HepG2 (cell line): ENCODE data around the gene AIF1. TPM values are rescaled to one million over a fixed set of nuclear protein-coding genes. Genes with fewer than 3 reads are reported as not detected.
A peak's percentile ranks its signal among the peaks of the same experiment; 100 is the strongest.

Source experiments
- AGO1 ChIP-seq: fragments of 200-400 bp; formaldehyde crosslinking; IDR thresholded peaks from 2 replicates; pipeline ENCODE4 v1.6.1; 2017; ENCODE audit warnings: mild to moderate bottlenecking, low read depth, low read length, moderate library complexity; ENCODE audit not compliant: poor library complexity, severe bottlenecking
- BRCA1 ChIP-seq: sonication (generic); formaldehyde crosslinking; IDR thresholded peaks from 2 replicates; pipeline ENCODE4 v1.4.0; 2020; ENCODE audit warnings: missing genetic modification reagents
- GTF2F1 ChIP-seq: fragments of 150-350 bp; IDR thresholded peaks from 2 replicates; pipeline ENCODE4 v1.6.1; 2014; ENCODE audit warnings: low read length
- NCOA5 ChIP-seq: sonication (generic); formaldehyde crosslinking; IDR thresholded peaks from 2 replicates; pipeline ENCODE4 v1.4.0; 2020; ENCODE audit warnings: missing genetic modification reagents
- NFATC3 ChIP-seq: sonication (generic); formaldehyde crosslinking; IDR thresholded peaks from 2 replicates; pipeline ENCODE4 v1.5.1; 2020; ENCODE audit warnings: mild to moderate bottlenecking, missing genetic modification reagents
- PHF20 ChIP-seq: sonication (generic); formaldehyde crosslinking; IDR thresholded peaks from 2 replicates; pipeline ENCODE4 v1.5.0; 2020; ENCODE audit warnings: mild to moderate bottlenecking, missing genetic modification reagents
- RFX3 ChIP-seq: IDR thresholded peaks from 2 replicates; pipeline ENCODE4 v1.6.1; 2016; ENCODE audit warnings: missing biosample characterization, missing genetic modification reagents
- RFXANK ChIP-seq: IDR thresholded peaks from 2 replicates; pipeline ENCODE4 v1.6.1; 2016
- RNF2 ChIP-seq: fragments of 450-650 bp; conservative IDR thresholded peaks from 2 replicates; pipeline ENCODE4 v1.6.1; 2016; ENCODE audit warnings: low read depth
- ZNF672 ChIP-seq: sonication (generic); formaldehyde crosslinking; IDR thresholded peaks from 2 replicates; pipeline ENCODE4 v1.8.1; 2022; ENCODE audit warnings: missing genetic modification reagents
- ZNF746 ChIP-seq: sonication (generic); formaldehyde crosslinking; IDR thresholded peaks from 2 replicates; pipeline ENCODE4 v1.8.0; 2022; ENCODE audit warnings: mild to moderate bottlenecking, missing genetic modification reagents
- ZNF782 ChIP-seq: sonication (generic); formaldehyde crosslinking; IDR thresholded peaks from 2 replicates; pipeline ENCODE4 v1.4.0; 2020; ENCODE audit warnings: missing genetic modification reagents, mild to moderate bottlenecking, borderline replicate concordance
- ZNF790 ChIP-seq: sonication (generic); formaldehyde crosslinking; IDR thresholded peaks from 2 replicates; pipeline ENCODE4 v1.8.0; 2022; ENCODE audit warnings: missing genetic modification reagents, mild to moderate bottlenecking, borderline replicate concordance
- polyA plus RNA-seq, 8 experiments: library from polyadenylated mRNA; depleted of rRNA in 3 of 8; stranded (reverse) in 7 of 8; unstranded in 1 of 8; fragments of >200 nt; fragmentation: Illumina TruSeq in 4 of 8; extraction: Trizol in 4 of 8; gene quantifications; 2 replicates each; pipeline versions ENCODE4 v1.2.1 to v1.2.3, GENCODE V29; 2011 to 2016; ENCODE audit warnings: low read depth in 4 of 8, missing spikeins in 1 of 8, mixed read lengths in 1 of 8; ENCODE audit not compliant: insufficient read depth in 1 of 8
- total RNA-seq, 5 experiments: library from RNA; depleted of rRNA; stranded (reverse); fragments of >200 nt; fragmentation: Illumina TruSeq; extraction: Trizol; gene quantifications; 2 replicates each; pipeline ENCODE4 v1.2.3, GENCODE V29; 2016; ENCODE audit warnings: low read depth in 1 of 5
- TF ChIP-seq, protein P1 (sequence below): IDR thresholded peaks from 2 replicates; pipeline ENCODE4 v1.6.1; 2016; ENCODE audit warnings: low read depth
- TF ChIP-seq, protein P2 (sequence below): sonication (generic); formaldehyde crosslinking; IDR thresholded peaks from 2 replicates; pipeline ENCODE4 v1.5.1; 2020; ENCODE audit warnings: mild to moderate bottlenecking, missing genetic modification reagents, moderate library complexity
- TF ChIP-seq, protein P3 (sequence below): sonication (generic); formaldehyde crosslinking; IDR thresholded peaks from 2 replicates; pipeline ENCODE4 v1.5.0; 2020; ENCODE audit warnings: mild to moderate bottlenecking, missing genetic modification reagents, borderline replicate concordance
- TF ChIP-seq, protein P4 (sequence below): sonication (generic); formaldehyde crosslinking; IDR thresholded peaks from 2 replicates; pipeline ENCODE4 v1.4.0; 2020; ENCODE audit warnings: mild to moderate bottlenecking, missing genetic modification reagents
- TF ChIP-seq, protein P5 (sequence below): IDR thresholded peaks from 2 replicates; pipeline ENCODE4 v1.6.1; 2016; ENCODE audit warnings: low read depth, control low read depth

The AIF1 gene
- total and polyA plus RNA-seq, 2 of the 13 experiments (the other 11 are each of a cell fraction or from before 2014, with no cell fraction given): 1.5 TPM; not detected in 1

DNA sequence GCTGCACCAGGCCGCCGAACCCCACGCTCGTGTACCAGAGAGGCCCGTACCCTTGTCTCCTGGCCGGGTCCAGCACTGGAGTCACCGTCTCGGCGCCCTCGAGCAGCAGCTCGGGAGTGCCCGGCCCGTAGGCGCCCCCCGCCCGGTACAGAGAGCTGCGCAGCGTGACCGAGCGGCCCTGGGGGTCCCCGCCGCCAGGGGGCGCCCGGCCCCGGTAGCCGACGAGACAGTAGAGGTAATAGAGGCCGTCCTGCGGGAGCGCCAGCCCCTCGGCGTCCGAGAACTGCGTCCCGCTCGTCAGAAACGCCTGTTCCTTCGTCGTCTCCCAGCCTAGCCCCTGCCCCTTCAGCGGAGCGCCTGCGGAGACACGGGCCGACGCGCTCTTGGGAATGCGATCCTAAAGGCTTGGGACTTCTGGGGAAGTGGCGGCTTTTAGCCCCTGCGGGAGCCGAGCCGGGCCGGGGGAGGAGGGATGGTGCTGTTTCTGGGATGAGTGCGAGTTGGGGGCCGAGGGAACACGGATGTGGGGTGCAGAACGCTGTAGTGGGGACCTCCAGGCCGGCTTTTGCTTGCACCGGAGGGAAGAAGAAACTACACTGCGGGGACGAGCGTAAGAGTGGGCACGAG, 34.1 kb upstream of the AIF1 start (continued):
- TF ChIP-seq, protein P1, sequence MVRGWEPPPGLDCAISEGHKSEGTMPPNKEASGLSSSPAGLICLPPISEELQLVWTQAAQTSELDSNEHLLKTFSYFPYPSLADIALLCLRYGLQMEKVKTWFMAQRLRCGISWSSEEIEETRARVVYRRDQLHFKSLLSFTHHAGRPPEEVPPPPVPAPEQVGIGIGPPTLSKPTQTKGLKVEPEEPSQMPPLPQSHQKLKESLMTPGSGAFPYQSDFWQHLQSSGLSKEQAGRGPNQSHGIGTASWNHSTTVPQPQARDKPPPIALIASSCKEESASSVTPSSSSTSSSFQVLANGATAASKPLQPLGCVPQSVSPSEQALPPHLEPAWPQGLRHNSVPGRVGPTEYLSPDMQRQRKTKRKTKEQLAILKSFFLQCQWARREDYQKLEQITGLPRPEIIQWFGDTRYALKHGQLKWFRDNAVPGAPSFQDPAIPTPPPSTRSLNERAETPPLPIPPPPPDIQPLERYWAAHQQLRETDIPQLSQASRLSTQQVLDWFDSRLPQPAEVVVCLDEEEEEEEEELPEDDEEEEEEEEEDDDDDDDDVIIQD (CRISPR knock-in tag): peak; percentile 54; the same call in 1 of the 2 replicates
- TF ChIP-seq PHF20 (CRISPR knock-in tag) (peak; percentile 32), RNF2 (peak; percentile 40; the same call in 1 of the 2 replicates), BRCA1 (CRISPR knock-in tag) (peak; percentile 36; the same call in 1 of the 2 replicates), ZNF672 (no peak), RFXANK (CRISPR knock-in tag) (0 out of 2 replicates have a peak, but pooled peaks have one; percentile 10), GTF2F1 (no peak), RFX3 (CRISPR knock-in tag) (no peak), AGO1 (peak; percentile 33), ZNF782 (peak; percentile 27; the same call in 1 of the 2 replicates), ZNF746 (no peak), NCOA5 (CRISPR knock-in tag) (no peak), ZNF790 (CRISPR knock-in tag) (no peak), NFATC3 (no peak)
- TF ChIP-seq, protein P2, sequence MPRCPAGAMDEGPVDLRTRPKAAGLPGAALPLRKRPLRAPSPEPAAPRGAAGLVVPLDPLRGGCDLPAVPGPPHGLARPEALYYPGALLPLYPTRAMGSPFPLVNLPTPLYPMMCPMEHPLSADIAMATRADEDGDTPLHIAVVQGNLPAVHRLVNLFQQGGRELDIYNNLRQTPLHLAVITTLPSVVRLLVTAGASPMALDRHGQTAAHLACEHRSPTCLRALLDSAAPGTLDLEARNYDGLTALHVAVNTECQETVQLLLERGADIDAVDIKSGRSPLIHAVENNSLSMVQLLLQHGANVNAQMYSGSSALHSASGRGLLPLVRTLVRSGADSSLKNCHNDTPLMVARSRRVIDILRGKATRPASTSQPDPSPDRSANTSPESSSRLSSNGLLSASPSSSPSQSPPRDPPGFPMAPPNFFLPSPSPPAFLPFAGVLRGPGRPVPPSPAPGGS: no peak
- TF ChIP-seq, protein P3, sequence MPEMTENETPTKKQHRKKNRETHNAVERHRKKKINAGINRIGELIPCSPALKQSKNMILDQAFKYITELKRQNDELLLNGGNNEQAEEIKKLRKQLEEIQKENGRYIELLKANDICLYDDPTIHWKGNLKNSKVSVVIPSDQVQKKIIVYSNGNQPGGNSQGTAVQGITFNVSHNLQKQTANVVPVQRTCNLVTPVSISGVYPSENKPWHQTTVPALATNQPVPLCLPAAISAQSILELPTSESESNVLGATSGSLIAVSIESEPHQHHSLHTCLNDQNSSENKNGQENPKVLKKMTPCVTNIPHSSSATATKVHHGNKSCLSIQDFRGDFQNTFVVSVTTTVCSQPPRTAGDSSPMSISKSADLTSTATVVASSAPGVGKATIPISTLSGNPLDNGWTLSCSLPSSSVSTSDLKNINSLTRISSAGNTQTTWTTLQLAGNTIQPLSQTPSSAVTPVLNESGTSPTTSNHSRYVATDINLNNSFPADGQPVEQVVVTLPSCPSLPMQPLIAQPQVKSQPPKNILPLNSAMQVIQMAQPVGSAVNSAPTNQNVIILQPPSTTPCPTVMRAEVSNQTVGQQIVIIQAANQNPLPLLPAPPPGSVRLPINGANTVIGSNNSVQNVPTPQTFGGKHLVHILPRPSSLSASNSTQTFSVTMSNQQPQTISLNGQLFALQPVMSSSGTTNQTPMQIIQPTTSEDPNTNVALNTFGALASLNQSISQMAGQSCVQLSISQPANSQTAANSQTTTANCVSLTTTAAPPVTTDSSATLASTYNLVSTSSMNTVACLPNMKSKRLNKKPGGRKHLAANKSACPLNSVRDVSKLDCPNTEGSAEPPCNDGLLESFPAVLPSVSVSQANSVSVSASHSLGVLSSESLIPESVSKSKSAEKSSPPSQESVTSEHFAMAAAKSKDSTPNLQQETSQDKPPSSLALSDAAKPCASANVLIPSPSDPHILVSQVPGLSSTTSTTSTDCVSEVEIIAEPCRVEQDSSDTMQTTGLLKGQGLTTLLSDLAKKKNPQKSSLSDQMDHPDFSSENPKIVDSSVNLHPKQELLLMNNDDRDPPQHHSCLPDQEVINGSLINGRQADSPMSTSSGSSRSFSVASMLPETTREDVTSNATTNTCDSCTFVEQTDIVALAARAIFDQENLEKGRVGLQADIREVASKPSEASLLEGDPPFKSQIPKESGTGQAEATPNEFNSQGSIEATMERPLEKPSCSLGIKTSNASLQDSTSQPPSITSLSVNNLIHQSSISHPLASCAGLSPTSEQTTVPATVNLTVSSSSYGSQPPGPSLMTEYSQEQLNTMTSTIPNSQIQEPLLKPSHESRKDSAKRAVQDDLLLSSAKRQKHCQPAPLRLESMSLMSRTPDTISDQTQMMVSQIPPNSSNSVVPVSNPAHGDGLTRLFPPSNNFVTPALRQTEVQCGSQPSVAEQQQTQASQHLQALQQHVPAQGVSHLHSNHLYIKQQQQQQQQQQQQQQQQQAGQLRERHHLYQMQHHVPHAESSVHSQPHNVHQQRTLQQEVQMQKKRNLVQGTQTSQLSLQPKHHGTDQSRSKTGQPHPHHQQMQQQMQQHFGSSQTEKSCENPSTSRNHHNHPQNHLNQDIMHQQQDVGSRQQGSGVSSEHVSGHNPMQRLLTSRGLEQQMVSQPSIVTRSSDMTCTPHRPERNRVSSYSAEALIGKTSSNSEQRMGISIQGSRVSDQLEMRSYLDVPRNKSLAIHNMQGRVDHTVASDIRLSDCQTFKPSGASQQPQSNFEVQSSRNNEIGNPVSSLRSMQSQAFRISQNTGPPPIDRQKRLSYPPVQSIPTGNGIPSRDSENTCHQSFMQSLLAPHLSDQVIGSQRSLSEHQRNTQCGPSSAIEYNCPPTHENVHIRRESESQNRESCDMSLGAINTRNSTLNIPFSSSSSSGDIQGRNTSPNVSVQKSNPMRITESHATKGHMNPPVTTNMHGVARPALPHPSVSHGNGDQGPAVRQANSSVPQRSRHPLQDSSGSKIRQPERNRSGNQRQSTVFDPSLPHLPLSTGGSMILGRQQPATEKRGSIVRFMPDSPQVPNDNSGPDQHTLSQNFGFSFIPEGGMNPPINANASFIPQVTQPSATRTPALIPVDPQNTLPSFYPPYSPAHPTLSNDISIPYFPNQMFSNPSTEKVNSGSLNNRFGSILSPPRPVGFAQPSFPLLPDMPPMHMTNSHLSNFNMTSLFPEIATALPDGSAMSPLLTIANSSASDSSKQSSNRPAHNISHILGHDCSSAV (CRISPR knock-in tag): no peak
- TF ChIP-seq, protein P4, sequence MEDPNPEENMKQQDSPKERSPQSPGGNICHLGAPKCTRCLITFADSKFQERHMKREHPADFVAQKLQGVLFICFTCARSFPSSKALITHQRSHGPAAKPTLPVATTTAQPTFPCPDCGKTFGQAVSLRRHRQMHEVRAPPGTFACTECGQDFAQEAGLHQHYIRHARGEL: no peak
- TF ChIP-seq, protein P5, sequence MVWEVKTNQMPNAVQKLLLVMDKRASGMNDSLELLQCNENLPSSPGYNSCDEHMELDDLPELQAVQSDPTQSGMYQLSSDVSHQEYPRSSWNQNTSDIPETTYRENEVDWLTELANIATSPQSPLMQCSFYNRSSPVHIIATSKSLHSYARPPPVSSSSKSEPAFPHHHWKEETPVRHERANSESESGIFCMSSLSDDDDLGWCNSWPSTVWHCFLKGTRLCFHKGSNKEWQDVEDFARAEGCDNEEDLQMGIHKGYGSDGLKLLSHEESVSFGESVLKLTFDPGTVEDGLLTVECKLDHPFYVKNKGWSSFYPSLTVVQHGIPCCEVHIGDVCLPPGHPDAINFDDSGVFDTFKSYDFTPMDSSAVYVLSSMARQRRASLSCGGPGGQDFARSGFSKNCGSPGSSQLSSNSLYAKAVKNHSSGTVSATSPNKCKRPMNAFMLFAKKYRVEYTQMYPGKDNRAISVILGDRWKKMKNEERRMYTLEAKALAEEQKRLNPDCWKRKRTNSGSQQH (CRISPR knock-in tag): no peak
